Stimulated activated CD4-positive, alpha-beta T cell treated with anti-CD3 and anti-CD28 coated beads, Interleukin-12 subunit alpha, Interleukin-12 subunit beta, amount 100 ng/mL, for 4 hours (primary cell): ENCODE results near the gene ATP1B1.

ENCODE experiments used
- DNase-seq: peaks from one replicate; pipeline ENCODE4 v3.0.0-alpha.2; 2020

Gene ATP1B1

GRCh38 chr1:169098380-169098779 is 8.1 kb upstream of the ATP1B1 start:
- no peak for DNase-seq

DNA sequence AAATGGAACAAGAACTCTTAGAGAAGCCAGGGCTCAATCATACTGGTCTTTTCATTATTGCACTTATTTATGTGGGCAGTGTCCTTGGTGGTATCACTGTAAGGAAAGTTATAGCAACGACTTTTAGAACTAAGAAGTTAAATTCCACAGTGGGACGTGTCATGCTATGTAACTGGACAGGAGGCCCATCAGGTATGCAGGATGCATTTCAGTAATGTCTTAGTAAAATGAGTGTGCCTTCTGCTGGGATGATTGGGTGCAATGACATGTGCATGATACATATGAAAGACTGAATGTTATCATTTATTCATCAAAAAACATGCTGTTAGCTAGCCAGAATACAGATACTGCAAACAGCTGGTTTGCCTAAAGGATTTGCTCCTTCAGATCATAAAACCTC is 6.9 kb upstream of the ATP1B1 start:
- no peak for DNase-seq

DNA sequence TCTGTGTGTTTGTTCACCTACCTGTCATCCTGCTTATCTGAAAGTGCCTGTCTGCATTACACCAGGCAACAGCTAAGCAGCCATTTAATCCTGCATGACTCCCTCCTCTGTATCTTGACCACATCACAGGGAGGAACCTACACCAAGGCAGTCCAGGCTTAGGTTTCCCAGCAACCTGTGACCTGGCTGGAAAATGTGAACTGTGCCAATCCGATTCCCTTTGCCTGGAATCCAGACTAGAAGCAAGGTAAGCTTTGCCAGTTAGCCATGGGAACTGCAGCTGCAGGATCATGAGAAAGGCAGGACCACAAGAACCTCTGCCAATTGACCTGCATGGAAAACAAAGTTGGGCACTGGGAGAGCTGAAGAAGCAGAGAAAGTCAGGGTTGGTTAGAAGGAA is 6.3 kb upstream of the ATP1B1 start:
- DNase-seq = no peak

GRCh38 chr1:169100651-169101088 is 5.8 kb upstream of the ATP1B1 start:
- no peak for DNase-seq

GRCh38 chr1:169102567-169102966 is 3.9 kb upstream of the ATP1B1 start:
- DNase-seq = no peak

GRCh38 chr1:169103002-169103401 is 3.5 kb upstream of the ATP1B1 start:
- no peak for DNase-seq

DNA sequence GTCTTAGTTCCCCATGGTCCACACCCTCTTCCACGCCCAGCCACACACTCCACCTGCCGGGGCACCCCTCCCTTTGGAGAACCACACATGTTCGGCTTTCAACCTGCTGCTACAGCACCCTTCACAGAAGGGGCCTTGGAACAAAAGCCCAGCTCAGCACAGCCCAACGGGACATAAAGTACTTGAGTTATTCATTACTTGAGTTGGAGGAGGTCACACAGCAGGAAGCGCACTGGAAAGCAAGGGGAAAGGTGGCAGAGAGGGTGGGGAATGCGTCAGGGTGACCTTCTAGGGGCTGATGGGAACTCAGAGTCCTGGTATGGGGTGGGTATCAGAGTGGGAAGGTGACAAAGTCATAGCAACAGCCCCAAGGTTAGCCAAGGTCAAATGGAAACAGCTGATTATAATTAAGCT is 3.0 kb upstream of the ATP1B1 start:
- DNase-seq = no peak

DNA sequence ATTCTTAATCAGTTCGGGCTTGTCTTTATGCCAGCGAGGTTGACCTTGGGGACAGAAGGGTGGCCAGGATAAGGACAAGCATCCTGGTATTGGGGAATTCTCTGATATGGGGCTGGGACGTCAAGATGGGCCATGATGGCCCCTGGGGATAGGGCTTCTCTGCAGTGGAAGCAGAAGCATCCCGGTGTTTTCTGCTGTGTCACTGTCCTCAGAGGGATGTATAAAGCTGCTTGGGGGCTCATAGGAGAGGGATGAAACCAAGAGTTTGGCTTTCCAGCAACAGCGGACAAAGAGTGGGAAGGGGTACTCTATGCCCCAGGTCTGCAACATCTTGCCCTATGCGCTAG is 1.4 kb upstream of the ATP1B1 start:
- no peak for DNase-seq

GRCh38 chr1:169105434-169106094 is 926 bp upstream of the ATP1B1 start:
- no peak for DNase-seq

DNA sequence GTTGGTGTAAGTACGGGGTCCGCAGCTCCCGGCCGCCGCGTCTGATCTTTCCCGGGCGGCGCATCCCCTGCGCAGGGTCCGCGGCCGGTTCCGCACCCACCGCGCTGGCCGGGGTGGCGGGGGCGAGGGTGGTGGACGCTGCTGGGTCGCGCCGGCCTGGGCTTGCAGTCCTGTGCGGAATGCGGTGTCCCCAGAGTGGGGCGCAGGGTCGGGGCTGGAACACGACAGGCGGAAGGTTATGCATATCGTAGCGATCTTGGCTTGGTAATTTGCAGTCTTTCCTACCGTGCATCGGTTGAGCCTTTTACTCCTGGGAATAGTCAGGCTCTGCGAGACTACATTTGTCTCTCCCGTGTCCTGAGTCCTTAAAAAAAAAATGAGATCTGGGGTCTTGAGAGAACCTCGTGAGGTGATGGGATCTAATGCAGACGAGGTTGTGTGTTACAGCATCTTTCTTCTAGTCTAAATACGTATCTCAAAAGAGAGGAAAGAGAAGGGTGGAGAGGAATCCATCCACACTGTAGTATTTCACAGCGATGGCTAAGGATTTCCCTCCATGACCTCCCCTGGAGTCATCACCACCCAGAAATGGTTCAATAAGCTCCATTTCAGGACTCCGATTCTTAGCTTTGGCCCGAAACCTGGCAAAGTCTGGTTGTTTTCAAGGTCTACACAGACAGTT is 572 bp downstream of the ATP1B1 start:
- DNase-seq = no peak

- no peak for DNase-seq
Measured at GRCh38 chr1:169107603-169108208, 1.2 kb downstream of the ATP1B1 start.

GRCh38 chr1:169108223-169108622 is 1.7 kb downstream of the ATP1B1 start:
- no peak for DNase-seq

- DNase-seq = no peak
Measured at GRCh38 chr1:169108863-169109560, 2.5 kb downstream of the ATP1B1 start.

- no peak for DNase-seq
Measured at GRCh38 chr1:169109561-169110134, 3.2 kb downstream of the ATP1B1 start.

- DNase-seq = no peak
Measured at GRCh38 chr1:169110236-169110635, 3.7 kb downstream of the ATP1B1 start.

GRCh38 chr1:169110689-169111447 is 4.4 kb downstream of the ATP1B1 start:
- no peak for DNase-seq

GRCh38 chr1:169111472-169111871 is 5.0 kb downstream of the ATP1B1 start:
- no peak for DNase-seq

DNA sequence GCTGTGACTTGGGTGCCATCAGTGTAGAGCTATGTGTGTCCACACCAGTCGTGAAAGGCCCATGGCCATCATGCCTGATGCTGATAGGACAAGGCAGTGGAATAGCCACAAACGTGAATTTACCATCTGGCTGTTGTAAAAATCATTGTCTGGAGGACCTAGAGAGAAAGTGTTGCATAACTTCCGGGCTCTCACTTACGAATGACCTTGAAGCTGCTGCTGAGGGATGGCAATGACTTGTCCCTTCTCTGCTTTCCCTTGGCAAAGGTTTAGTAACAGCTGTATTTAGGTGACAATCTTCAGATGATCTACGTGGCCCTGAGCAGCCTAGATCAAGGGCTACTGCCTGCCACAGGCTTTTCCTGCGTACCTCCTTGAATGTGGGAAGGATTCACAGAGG is 5.8 kb downstream of the ATP1B1 start:
- no peak for DNase-seq

DNA sequence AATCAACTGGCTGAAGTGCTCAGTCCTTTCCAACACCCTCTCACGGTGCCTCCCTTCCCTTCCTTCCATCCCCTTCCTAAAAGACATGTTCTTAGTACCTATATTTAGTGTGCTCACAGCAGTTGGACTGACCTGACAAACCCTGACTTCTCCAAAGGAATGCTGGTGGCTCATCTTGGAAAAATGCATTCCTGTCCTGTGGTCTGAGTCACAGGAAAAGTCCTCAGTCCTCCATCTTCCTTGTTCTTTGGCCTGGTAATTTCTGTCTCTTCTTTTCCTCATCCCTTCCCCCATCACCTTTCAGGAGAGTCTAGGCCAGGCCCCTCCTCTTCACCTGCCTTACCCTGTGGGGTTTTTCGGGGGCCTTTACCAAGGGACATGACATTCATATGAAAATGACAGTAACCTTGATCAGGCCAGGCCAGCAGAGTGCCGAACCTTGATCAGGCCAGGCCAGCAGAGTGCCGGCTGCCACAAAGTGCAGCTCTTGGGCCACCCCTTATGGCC is 7.2 kb downstream of the ATP1B1 start:
- DNase-seq = no peak

- no peak for DNase-seq
Measured at GRCh38 chr1:169115891-169116585, 9.5 kb downstream of the ATP1B1 start.

DNA sequence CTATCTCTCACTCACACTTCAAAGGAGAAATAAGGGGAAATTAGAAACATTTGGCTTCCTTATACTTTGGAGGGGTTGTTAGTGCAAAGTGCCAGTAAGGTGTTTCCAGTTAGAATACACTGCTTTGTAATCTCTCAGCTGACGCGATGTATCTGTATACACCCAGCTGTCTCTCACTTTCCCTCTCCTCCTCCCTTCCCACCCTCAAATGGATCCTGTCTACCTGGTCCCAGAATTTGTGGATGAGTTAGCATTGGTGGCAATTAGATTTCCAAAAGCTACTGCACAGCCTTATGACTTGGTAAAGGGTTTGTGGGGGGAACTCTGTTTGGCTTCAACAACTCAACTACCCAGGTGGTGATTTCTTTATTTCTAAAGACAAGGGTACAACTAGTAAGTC is 10.5 kb downstream of the ATP1B1 start:
- DNase-seq = no peak

- no peak for DNase-seq
Measured at GRCh38 chr1:169117599-169117998, 11.1 kb downstream of the ATP1B1 start.
